SW480 (cell line): ENCODE data around the gene ATG13.
"Not testable (repeated sequence)": the region's sequence is repeated elsewhere in the genome, so short reads cannot be mapped to it uniquely, and the experiment has no call there.

Experiments used
- DNase-seq: peaks from one replicate; pipeline ENCODE4 v3.0.0-alpha.2; 2016; ENCODE audit warnings: low spot score

Gene ATG13

GRCh38 chr11:46697723-46698122, 80.4 kb downstream of the ATG13 start:
- no peak for DNase-seq

GRCh38 chr11:46698597-46698996, 81.2 kb downstream of the ATG13 start:
- DNase-seq: no peak

GRCh38 chr11:46700241-46701077, 83.1 kb downstream of the ATG13 start, which contains the start of the genes ARHGAP1 and ZNF408:
Gene ARHGAP1, minus strand, starts transcription at chr11:46700619. Its CDS starts 4,512 bp downstream, at chr11:46696107.
Gene ZNF408, plus strand, starts transcription at chr11:46701031. Its CDS starts 17 bp downstream, at chr11:46701048.
- peak; percentile 99 for DNase-seq

- no peak for DNase-seq
These were observed 83.8 kb downstream of the ATG13 start for GRCh38 chr11:46701078-46701654.

GRCh38 chr11:46705070-46705688, 87.8 kb downstream of the ATG13 start:
- DNase-seq: no peak

- DNase-seq: no peak
These were observed 89.5 kb downstream of the ATG13 start for GRCh38 chr11:46706886-46707285.

- DNase-seq: not testable (repeated sequence)
These were observed 92.0 kb downstream of the ATG13 start for GRCh38 chr11:46709351-46709750.

GRCh38 chr11:46710821-46711269, 93.5 kb downstream of the ATG13 start:
- DNase-seq: no peak

GRCh38 chr11:46711303-46711702, 94.0 kb downstream of the ATG13 start:
- no peak for DNase-seq

GRCh38 chr11:46712874-46713576, 95.7 kb downstream of the ATG13 start:
- DNase-seq: no peak

- not testable (repeated sequence) for DNase-seq
These were observed 100.4 kb downstream of the ATG13 start for GRCh38 chr11:46717825-46718154.

- no peak for DNase-seq
These were observed 101.0 kb downstream of the ATG13 start for GRCh38 chr11:46718155-46719019.

- DNase-seq: no peak
These were observed 101.7 kb downstream of the ATG13 start, which contains the start of gene F2 for GRCh38 chr11:46719048-46719542. Gene F2, plus strand, starts transcription at chr11:46719213. Its CDS starts 23 bp downstream, at chr11:46719236.

- no peak for DNase-seq
These were observed 102.3 kb downstream of the ATG13 start for GRCh38 chr11:46719543-46720218.

- DNase-seq: no peak
These were observed 103.9 kb downstream of the ATG13 start for GRCh38 chr11:46721286-46721685.

- DNase-seq: no peak
These were observed 105.4 kb downstream of the ATG13 start for GRCh38 chr11:46722566-46723358.

- no peak for DNase-seq
These were observed 106.0 kb downstream of the ATG13 start for GRCh38 chr11:46723359-46723680.

GRCh38 chr11:46724088-46724487, 106.7 kb downstream of the ATG13 start:
- peak; percentile 25 for DNase-seq
